Gastroesophageal sphincter (tissue), 4 donors: ENCODE data around the gene PAM. TPM values are rescaled to one million over a fixed set of nuclear protein-coding genes. Genes with fewer than 3 reads are reported as not detected.

Source experiments
- ATAC-seq: fragments of 150-250 bp; one replicate; pipeline ENCODE4 v1.9.1; 2016; ENCODE audit warnings: mild to moderate bottlenecking, moderate library complexity
- H3K27ac ChIP-seq, 4 donors: fragments of 200-600 bp; sonication (generic) in 3 of 4; 1 replicate in 3 of 4; 2 replicates in 1 of 4; pipeline ENCODE4 v1.5.1; 2016 to 2019
- H3K27me3 ChIP-seq: fragments of 200-600 bp; sonication (generic); one replicate; pipeline ENCODE4 v1.5.1; 2019
- H3K36me3 ChIP-seq, 2 donors: fragments of 200-600 bp; sonication (generic); one replicate each; pipeline ENCODE4 v1.5.1; 2019; ENCODE audit warnings: control low read depth in 1 of 2
- H3K4me1 ChIP-seq, 3 donors: fragments of 200-600 bp; sonication (generic); 1 replicate in 2 of 3; 2 replicates in 1 of 3; pipeline ENCODE4 v1.5.1; 2016 to 2019; ENCODE audit warnings: control low read depth in 2 of 3
- H3K4me3 ChIP-seq, 2 donors: fragments of 200-600 bp; sonication (generic); one replicate each; pipeline ENCODE4 v1.5.1; 2019; ENCODE audit warnings: mild to moderate bottlenecking in 1 of 2, moderate library complexity in 1 of 2
- H3K9me3 ChIP-seq, 3 donors: fragments of 200-600 bp; sonication (generic); one replicate each; pipeline ENCODE4 v1.5.1; 2017 to 2019; ENCODE audit warnings: control low read depth in 2 of 3
- EP300 ChIP-seq: sonication (generic); formaldehyde crosslinking; IDR thresholded peaks from one replicate; pipeline ENCODE4 v1.6.1; 2017; ENCODE audit warnings: antibody characterized with exemption, mild to moderate bottlenecking
- POLR2A ChIP-seq, 2 donors: fragments of 450-650 bp; IDR thresholded peaks; one replicate each; pipeline ENCODE4 v1.6.1; 2017; ENCODE audit warnings: antibody characterized with exemption in 2 of 2, mild to moderate bottlenecking in 2 of 2, moderate library complexity in 1 of 2
- POLR2AphosphoS5 ChIP-seq: sonication (generic); formaldehyde crosslinking; IDR thresholded peaks from one replicate; pipeline ENCODE4 v1.6.1; 2017; ENCODE audit warnings: antibody characterized with exemption
- WGBS, 2 donors: methylation state at CpG; one replicate each; pipeline ENCODE4 v1.1.5; 2018; ENCODE audit warnings: low coverage in 1 of 2; 5-methylcytosine and 5-hydroxymethylcytosine counted together
- total RNA-seq, 4 donors: library from RNA; depleted of rRNA; stranded (reverse); fragments of >200 nt; gene quantifications; one replicate each; pipeline ENCODE4 v1.1.0, GENCODE V29; 2016
- TF ChIP-seq, protein P1 (sequence below), 4 experiments: fragments of 200-600 bp in 2 of 4; fragments of 450-650 bp in 2 of 4; sonication (generic) in 1 of 4; IDR thresholded peaks; one replicate each; pipeline ENCODE4 v1.5.1; 2017 to 2019; ENCODE audit warnings: antibody characterized with exemption in 4 of 4, mild to moderate bottlenecking in 2 of 4, moderate library complexity in 2 of 4

The PAM gene
- total RNA-seq, 4 donors from 2014 or later = 247 to 404 (median 311) TPM

DNA sequence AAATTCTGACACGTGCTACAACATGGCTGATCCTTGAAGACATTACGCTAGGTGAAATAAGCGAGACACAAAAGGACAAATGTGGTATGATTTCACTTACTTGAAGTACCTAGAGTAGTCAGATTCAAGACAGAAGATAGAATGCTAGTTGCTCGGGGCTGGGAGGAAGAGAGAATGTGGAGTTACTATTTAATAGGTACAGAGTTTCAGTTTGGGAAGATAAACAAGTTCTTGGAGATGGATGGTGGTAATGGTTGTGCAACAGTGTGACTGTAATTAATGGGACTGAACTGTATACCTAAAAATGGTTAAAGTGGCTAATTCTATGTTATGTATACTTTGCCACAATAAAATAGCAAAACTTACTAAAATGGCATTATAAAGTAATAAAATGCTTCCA is 34.4 kb downstream of the PAM start:
- no peaks in the 10 kb centered on the region for H3K9me3 ChIP-seq
- ATAC-seq = no peak
- H3K36me3 ChIP-seq = no peaks in the 10 kb centered on the region
- H3K4me3 ChIP-seq = no peak overlapping the region
- H3K4me1 ChIP-seq = peaks cover 0 to 21% (median 0%) of the 10 kb centered on the region in 3 donors
- H3K27ac ChIP-seq = no peak overlapping the region
- WGBS, 2 donors = 80 to 88% methylated on average over 4 of the region's 4 CpGs
- H3K27me3 ChIP-seq = no peaks in the 10 kb centered on the region
- TF ChIP-seq POLR2AphosphoS5 (no peak), EP300 (no peak), POLR2A (IDR thresholded peaks at IDR 0.05) (no peak)
- TF ChIP-seq, protein P1, sequence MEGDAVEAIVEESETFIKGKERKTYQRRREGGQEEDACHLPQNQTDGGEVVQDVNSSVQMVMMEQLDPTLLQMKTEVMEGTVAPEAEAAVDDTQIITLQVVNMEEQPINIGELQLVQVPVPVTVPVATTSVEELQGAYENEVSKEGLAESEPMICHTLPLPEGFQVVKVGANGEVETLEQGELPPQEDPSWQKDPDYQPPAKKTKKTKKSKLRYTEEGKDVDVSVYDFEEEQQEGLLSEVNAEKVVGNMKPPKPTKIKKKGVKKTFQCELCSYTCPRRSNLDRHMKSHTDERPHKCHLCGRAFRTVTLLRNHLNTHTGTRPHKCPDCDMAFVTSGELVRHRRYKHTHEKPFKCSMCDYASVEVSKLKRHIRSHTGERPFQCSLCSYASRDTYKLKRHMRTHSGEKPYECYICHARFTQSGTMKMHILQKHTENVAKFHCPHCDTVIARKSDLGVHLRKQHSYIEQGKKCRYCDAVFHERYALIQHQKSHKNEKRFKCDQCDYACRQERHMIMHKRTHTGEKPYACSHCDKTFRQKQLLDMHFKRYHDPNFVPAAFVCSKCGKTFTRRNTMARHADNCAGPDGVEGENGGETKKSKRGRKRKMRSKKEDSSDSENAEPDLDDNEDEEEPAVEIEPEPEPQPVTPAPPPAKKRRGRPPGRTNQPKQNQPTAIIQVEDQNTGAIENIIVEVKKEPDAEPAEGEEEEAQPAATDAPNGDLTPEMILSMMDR (IDR thresholded peaks at IDR 0.05) = no peak

GRCh38 chr5:102790748-102791147 is 35.6 kb downstream of the PAM start:
- H3K27ac ChIP-seq = no peak overlapping the region
- no peak for ATAC-seq
- H3K4me1 ChIP-seq = peaks cover 0 to 32% (median 0%) of the 10 kb centered on the region in 3 donors
- no peak overlapping the region for H3K4me3 ChIP-seq
- no peaks in the 10 kb centered on the region for H3K9me3 ChIP-seq
- H3K36me3 ChIP-seq = no peaks in the 10 kb centered on the region
- H3K27me3 ChIP-seq = no peaks in the 10 kb centered on the region
- TF ChIP-seq POLR2A (IDR thresholded peaks at IDR 0.05) (no peak), POLR2AphosphoS5 (no peak), EP300 (no peak)
- TF ChIP-seq, protein P1 (IDR thresholded peaks at IDR 0.05) = no peak

DNA sequence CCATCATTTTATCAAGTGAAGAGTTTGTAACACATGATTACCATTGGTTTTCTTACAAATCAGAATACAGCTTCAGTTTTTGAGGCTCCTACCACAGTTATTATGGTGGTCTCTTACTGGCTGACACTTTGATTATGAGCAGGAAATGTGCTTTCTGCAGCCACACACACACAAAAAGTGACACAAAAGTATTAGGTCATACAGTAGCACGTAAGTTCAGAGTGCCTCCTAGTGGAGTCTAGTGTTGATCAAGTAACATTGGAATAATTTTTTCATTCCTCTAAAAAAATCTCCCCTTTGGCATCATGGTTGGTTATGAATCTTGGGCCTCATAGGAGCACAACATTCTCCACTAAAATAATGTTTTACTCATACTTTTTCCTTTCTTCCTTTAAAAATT is 37.6 kb downstream of the PAM start:
- TF ChIP-seq, protein P1 (IDR thresholded peaks at IDR 0.05) = no peak
- TF ChIP-seq POLR2AphosphoS5 (no peak), EP300 (no peak), POLR2A (IDR thresholded peaks at IDR 0.05) (no peak)
- no peaks in the 10 kb centered on the region for H3K36me3 ChIP-seq
- ATAC-seq = no peak
- H3K27me3 ChIP-seq = no peaks in the 10 kb centered on the region
- H3K4me3 ChIP-seq = no peak overlapping the region
- peaks cover 0 to 51% (median 0%) of the 10 kb centered on the region in 3 donors for H3K4me1 ChIP-seq
- 83 to 100% methylated on average over 1 of the region's 1 CpG for WGBS, 2 donors
- no peaks in the 10 kb centered on the region for H3K9me3 ChIP-seq
- H3K27ac ChIP-seq = no peak overlapping the region

GRCh38 chr5:102794047-102794446 is 38.9 kb downstream of the PAM start:
- TF ChIP-seq EP300 (no peak), POLR2A (IDR thresholded peaks at IDR 0.05) (no peak), POLR2AphosphoS5 (no peak)
- TF ChIP-seq, protein P1 (IDR thresholded peaks at IDR 0.05) = no peak
- Histone ChIP-seq H3K9me3 (no peaks in the 10 kb centered on the region), H3K4me1 (peaks cover 0 to 59% (median 0%) of the 10 kb centered on the region in 3 donors), H3K4me3 (no peak overlapping the region), H3K27me3 (no peaks in the 10 kb centered on the region), H3K27ac (no peak overlapping the region), H3K36me3 (no peaks in the 10 kb centered on the region)
- no peak for ATAC-seq
- WGBS, 2 donors = 100% methylated on average over 1 of the region's 1 CpG

DNA sequence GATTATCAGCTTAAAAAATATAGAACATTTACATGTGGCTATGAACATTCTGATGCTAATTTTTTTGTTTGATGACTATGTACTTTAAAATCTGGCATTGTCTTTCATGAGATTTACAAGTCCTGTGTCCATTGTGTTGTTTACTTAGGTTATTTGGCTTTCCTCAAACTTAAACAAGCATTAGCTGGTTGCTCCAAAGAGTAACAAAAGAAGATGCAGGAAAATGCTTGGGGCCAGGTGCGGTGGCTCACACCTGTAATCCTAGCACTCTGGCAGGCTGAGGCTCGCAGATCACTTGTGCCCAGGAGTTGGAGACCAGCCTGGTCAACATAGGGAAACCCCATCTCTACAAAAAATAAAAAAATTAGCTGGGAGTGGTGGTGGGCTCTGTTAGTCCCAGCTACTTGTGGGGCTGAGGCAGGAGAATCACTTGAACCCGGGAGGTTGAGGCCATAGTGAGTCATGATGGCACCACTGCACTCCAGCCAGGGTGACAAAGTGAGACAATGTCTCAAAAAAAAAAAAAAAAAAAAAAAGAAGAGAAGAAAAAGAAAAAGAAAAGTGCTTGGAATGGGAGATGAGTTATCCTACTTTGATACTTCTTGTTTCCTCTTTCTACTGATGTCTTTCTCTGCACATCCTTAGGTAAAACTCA is 39.7 kb downstream of the PAM start:
- Histone ChIP-seq H3K36me3 (no peaks in the 10 kb centered on the region), H3K27ac (peak overlapping the region in 3 of 4 donors; percentile 42 to 52 (median 47)), H3K4me3 (no peak overlapping the region), H3K9me3 (no peaks in the 10 kb centered on the region), H3K4me1 (peaks cover 0 to 67% (median 3%) of the 10 kb centered on the region in 3 donors), H3K27me3 (no peaks in the 10 kb centered on the region)
- TF ChIP-seq POLR2AphosphoS5 = no peak
- TF ChIP-seq POLR2A (IDR thresholded peaks at IDR 0.05) = no peak
- TF ChIP-seq, protein P1 (IDR thresholded peaks at IDR 0.05) = no peak
- TF ChIP-seq EP300 = no peak
- 91% methylated on average over 3 of the region's 3 CpGs; no CpG with 5 or more reads in 1 of the 2 donors for WGBS, 2 donors
- no peak for ATAC-seq
